ENCODE results near the gene KCNMB3. TPM values are rescaled to one million over a fixed set of nuclear protein-coding genes. Genes with fewer than 3 reads are reported as not detected.
A peak's percentile ranks its signal among the peaks of the same experiment; 100 is the strongest.

Gene KCNMB3
- total and polyA plus RNA-seq, 2 of the 13 experiments (the other 11 are each of a cell fraction or from before 2014, with no cell fraction given), result 4.3 to 7.1 TPM

GRCh38 chr3:179250803-179251476, at the start of gene KCNMB3 (continued):
- TF ChIP-seq ZBTB49 (CRISPR knock-in tag; IDR thresholded peaks at IDR 0.05; ENCODE audit: borderline replicate concordance), result no peak
- peak; percentile 97 for TF ChIP-seq FOXA3 (CRISPR knock-in tag; IDR thresholded peaks at IDR 0.05)
- TF ChIP-seq WIZ (CRISPR knock-in tag; IDR thresholded peaks at IDR 0.05), result no peak
- peak; percentile 33; the same call in 1 of the 2 replicates for TF ChIP-seq IKZF5 (CRISPR knock-in tag; IDR thresholded peaks at IDR 0.05)
- 0 out of 2 replicates have a peak, but pooled peaks have one; percentile 31 for TF ChIP-seq DRAP1 (CRISPR knock-in tag; IDR thresholded peaks at IDR 0.05)
- no peak for TF ChIP-seq TFE3 (CRISPR knock-in tag; IDR thresholded peaks at IDR 0.05)
- no peak for TF ChIP-seq SOX13 (IDR thresholded peaks at IDR 0.05)
- TF ChIP-seq SOX13 (CRISPR knock-in tag; conservative IDR thresholded peaks at IDR 0.05 in 1 of 2, IDR thresholded peaks at IDR 0.05 in 1 of 2), result peak in 1 of 2 experiments; percentile 76; a peak in 2 of 4 replicates
- TF ChIP-seq ZNF460 (CRISPR knock-in tag; IDR thresholded peaks at IDR 0.05; ENCODE audit: borderline replicate concordance), result no peak
- TF ChIP-seq SIX4 (CRISPR knock-in tag; IDR thresholded peaks at IDR 0.05), result no peak
- no peak for TF ChIP-seq KDM5B (CRISPR knock-in tag; IDR thresholded peaks at IDR 0.05; ENCODE audit: borderline replicate concordance)
- TF ChIP-seq ZNF597 (CRISPR knock-in tag; IDR thresholded peaks at IDR 0.05), result no peak
- TF ChIP-seq ZNF609 (CRISPR knock-in tag; IDR thresholded peaks at IDR 0.05; ENCODE audit: borderline replicate concordance), result peak; percentile 58; the same call in 1 of the 2 replicates
- TF ChIP-seq ZNF33A (CRISPR knock-in tag; IDR thresholded peaks at IDR 0.05; ENCODE audit: borderline replicate concordance), result no peak; the same call in 1 of the 2 replicates
- TF ChIP-seq ZNF781 (CRISPR knock-in tag; IDR thresholded peaks at IDR 0.05; ENCODE audit: borderline replicate concordance, not compliant biosample characterization), result no peak
- peak; percentile 66; the same call in 1 of the 2 replicates for TF ChIP-seq HDAC1 (CRISPR knock-in tag; IDR thresholded peaks at IDR 0.05)
- TF ChIP-seq HMG20A (CRISPR knock-in tag; IDR thresholded peaks at IDR 0.05; ENCODE audit: borderline replicate concordance), result peak; percentile 84; the same call in 1 of the 2 replicates

Data from HepG2 (cell line).